GM12801 (cell line): Measurements from ENCODE around the gene RTN4R.

Experiments used
- TF ChIP-seq, protein P1 (sequence below): IDR thresholded peaks from one replicate; pipeline ENCODE4 v1.5.1; 2011; ENCODE audit warnings: control low read depth; ENCODE audit not compliant: insufficient read length; ENCODE audit errors: extremely low read depth

RTN4R gene

DNA sequence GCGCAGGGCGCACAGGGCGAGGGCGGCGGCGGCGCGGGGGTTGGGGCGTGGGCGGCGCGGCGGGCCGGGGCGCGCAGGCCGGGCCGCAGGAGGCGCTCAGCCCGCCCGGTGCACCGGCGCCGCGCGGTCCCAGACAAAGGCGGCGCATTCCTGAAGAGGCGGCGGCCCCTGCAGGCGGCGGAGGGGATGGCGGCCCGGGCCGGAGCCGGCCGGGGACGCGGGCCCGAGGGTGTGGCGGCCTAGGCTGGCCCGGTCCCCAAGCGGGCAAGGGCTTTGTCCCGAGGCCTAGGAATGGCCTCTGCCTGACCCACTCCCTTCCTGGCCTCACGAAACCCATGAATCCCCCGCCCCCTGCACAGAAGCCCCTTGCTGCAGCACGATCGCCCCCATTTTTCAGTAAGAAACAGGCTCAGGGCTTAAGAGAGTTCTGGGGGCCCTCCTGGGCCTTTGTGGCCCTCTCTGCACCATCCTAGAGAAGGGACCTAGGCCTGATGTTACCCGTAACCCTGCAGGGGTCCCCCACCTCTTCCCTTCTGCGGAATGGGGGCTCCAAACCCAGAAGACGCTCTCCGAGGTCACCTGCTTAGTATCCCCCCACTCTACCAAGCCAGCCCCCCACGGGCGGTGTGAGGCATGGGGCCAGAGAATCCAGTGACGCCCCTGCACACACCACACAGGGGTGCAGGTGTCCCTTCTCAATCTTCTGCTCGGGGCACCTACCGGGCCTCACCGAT, at the start of gene RTN4R:
TSS of gene RTN4R (minus strand) at position 40 of the 734 bp plus-strand sequence. CDS start 226 bp downstream, outside the sequence.
- TF ChIP-seq, protein P1, sequence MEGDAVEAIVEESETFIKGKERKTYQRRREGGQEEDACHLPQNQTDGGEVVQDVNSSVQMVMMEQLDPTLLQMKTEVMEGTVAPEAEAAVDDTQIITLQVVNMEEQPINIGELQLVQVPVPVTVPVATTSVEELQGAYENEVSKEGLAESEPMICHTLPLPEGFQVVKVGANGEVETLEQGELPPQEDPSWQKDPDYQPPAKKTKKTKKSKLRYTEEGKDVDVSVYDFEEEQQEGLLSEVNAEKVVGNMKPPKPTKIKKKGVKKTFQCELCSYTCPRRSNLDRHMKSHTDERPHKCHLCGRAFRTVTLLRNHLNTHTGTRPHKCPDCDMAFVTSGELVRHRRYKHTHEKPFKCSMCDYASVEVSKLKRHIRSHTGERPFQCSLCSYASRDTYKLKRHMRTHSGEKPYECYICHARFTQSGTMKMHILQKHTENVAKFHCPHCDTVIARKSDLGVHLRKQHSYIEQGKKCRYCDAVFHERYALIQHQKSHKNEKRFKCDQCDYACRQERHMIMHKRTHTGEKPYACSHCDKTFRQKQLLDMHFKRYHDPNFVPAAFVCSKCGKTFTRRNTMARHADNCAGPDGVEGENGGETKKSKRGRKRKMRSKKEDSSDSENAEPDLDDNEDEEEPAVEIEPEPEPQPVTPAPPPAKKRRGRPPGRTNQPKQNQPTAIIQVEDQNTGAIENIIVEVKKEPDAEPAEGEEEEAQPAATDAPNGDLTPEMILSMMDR: no peak

DNA sequence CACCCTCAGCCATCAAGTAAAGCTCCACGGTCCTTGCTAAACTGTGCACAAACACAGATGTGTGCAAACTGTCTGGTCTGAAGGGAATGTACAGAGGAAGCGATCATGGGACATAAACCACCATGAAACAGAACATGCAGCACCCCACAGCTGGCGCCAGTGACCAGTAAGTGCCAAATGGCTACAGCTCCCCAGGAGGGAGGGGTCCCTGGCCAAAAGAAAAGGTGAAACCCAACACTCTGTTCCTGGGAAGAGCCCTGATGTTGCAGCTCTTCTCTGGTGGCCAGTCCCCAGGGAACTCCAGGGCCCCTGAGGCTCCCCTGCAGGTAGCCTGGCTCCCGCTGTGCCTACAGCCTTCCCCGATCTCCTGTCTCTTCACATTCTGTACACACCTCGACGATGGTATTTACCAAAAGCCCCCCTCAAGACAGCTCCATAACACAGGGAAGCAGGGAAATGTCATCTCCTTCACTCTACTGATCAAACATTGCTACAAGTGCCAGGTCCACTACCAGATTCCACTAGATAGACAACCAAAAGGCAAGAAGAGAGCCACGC, 48.8 kb upstream of the RTN4R start:
- TF ChIP-seq, protein P1: no peak

DNA sequence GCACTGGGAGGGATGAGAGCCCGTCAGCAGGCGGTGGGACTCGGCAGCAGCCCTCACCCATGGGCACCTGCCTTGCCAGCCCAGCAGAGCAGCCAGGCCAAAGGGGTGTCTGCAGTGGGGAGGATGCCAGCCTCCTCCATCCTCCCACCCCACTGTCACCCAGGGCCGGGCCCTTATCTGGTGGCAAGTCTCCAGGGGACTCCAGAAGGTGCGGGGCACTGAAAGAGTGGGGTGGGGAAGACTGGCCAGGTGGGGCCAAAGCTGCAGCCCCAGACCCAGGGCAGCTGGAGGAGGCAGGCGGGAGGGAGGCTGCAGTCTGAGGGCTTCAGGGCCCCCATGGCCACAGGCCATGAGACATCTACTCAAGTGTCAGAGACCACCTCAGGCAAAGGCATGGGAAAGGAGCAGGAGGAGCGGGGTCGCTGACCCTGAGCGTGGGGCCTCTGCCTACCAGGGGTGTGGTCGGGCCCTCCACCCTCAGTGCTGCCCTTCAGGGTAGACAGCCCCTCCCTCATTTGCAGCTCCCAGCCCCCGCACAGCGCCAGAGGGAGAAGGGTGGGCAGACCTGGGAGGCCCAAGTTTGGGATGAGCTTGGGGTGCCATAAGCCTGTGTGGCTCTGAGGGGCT, 48.2 kb upstream of the RTN4R start:
- TF ChIP-seq, protein P1: no peak

DNA sequence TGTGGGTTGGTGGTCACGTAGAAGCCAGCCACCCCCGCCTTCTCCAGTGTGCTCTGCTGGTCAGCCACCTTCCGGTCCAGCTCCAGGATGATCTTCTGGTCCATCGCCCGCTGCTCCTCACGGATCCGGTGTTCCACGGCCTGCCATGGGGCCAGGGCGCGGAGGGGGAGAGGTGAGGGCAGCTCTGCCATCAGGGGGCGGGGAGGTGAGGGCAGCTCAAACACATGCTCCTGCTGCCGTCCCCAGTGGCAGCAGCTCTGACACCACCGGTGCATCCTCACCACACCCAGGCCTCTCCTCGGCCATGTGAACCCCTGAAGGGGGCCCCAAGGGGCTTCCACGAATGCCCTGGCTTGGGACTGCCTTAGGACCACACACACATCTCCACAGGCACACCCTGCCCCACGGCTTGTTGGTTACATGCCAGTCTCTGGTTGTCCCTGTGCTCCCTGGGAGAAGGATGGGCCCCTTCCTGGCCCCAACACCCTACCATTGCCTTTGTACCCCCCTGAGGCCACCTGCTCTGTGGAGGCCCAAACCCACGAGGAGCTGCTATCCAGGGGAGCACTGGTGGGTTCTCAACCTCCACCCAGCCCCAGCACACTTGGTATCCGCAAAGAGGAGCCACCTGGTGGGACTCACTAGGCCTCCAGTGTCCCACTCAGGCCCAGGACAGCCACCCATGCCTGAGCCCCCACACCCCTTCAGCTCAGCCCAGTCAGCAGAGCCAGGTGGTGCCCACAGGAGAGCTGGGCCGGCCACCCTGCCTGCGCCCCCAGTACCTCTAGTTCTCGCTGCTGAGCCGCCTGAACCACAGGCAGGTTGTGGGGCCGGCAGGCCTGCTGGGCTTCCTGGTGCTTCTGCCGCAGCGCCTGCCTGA, 47.5 kb upstream of the RTN4R start:
- TF ChIP-seq, protein P1: no peak

DNA sequence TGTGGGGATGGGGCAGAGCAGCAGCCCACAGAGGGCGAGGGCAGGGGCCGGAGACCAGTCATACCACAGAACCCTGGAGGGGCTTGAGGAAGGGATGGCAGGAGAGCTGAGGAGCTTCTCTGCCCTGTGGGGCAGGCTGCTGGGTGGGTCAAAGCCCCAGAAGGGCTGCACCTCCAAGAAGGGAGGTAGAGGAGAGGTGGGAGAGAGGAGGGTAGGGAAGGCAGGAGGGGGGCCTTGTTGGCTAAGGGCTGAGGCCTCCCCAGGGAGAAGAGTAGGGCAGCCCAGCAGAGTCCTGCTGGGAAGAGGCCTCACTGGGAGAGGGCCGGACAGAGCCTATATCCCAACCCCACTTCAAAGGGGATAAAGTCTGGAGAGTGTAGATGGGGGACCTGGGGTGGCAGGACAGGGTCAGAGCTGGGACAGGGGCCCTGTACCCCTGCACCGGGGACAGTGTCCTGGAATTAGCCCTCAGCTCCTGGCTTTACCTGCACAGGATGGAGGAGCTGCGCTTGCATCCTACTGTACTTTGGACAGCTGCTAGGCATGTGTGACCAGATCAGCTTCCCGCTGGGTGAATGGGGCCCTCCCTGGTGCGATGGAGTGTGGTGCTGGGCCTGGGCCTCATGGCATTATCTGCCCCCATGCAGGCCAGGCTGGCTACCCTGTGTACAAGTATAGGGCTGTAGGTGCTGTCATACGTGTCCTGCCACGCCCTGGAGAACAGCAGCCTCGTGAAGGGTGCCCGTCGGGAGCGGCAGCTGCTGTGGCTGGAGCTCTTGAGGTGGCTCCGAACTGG, 44.5 kb upstream of the RTN4R start:
- TF ChIP-seq, protein P1: no peak

DNA sequence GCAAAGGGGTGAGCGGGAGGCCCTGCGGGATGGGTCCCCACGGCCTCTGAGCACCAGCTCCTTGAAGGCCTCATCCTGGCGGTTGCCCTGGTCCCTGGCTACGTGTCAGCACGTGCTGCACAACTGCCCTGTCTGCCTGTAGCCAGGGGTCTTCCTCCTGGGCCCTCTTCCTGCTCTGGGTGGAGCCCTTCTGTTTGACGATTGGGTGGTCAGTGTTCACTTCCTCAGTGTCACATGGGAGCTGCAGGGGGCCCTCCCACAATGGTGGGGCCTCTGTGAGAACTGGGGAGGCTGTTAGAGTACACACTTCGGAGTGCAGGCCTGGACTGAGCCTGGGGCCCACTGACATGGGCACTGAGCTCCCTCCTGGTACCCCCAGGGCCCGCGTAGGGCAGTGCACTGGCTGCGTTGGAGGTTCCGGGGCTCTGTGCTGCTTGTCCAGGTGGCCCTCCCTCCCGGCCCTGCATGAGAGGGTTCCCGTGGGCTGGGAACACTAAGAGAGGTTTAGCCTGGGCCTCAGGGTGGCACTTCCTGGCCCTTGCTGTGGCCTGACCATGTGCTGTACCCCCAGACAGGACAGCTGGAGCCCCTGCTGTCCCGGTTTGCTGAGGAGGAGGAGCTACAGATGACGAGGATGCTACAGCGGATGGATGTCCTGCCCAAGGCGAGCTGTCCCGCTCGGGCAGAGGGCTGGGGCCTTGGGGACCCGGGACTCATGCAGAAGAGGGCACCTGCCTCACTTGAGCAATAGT, 38.0 kb upstream of the RTN4R start:
- TF ChIP-seq, protein P1: no peak
